Suprapubic skin (tissue), 4 donors: ENCODE results near the gene AJAP1. TPM values are rescaled to one million over a fixed set of nuclear protein-coding genes. Genes with fewer than 3 reads are reported as not detected.

Experiments used
- DNase-seq, 2 donors: peaks; one replicate each; pipeline ENCODE4 v3.0.0-alpha.2; 2019; ENCODE audit warnings: low spot score in 2 of 2
- H3K27ac ChIP-seq: fragments of 200-600 bp; sonication (generic); one replicate; pipeline ENCODE4 v1.5.1; 2019
- H3K27me3 ChIP-seq: fragments of 200-600 bp; sonication (generic); one replicate; pipeline ENCODE4 v1.5.1; 2019
- H3K36me3 ChIP-seq: fragments of 200-600 bp; sonication (generic); one replicate; pipeline ENCODE4 v1.5.1; 2019
- H3K4me1 ChIP-seq: fragments of 200-600 bp; sonication (generic); one replicate; pipeline ENCODE4 v1.5.1; 2019
- H3K4me3 ChIP-seq: fragments of 200-600 bp; sonication (generic); one replicate; pipeline ENCODE4 v1.5.1; 2019; ENCODE audit warnings: mild to moderate bottlenecking
- H3K9me3 ChIP-seq: fragments of 200-600 bp; sonication (generic); one replicate; pipeline ENCODE4 v1.5.1; 2019
- CTCF ChIP-seq, 2 donors: fragments of 200-600 bp in 1 of 2; fragments of 450-650 bp in 1 of 2; sonication (generic) in 1 of 2; IDR thresholded peaks; one replicate each; pipeline ENCODE4 v1.5.1; 2016 to 2019; ENCODE audit warnings: antibody characterized with exemption in 2 of 2, mild to moderate bottlenecking in 1 of 2, moderate library complexity in 1 of 2
- EP300 ChIP-seq: sonication (generic); formaldehyde crosslinking; IDR thresholded peaks from one replicate; pipeline ENCODE4 v1.6.1; 2017; ENCODE audit warnings: antibody characterized with exemption
- POLR2A ChIP-seq, 2 donors: fragments of 450-650 bp; IDR thresholded peaks; one replicate each; pipeline ENCODE4 v1.6.1; 2017; ENCODE audit warnings: antibody characterized with exemption in 2 of 2, mild to moderate bottlenecking in 2 of 2, moderate library complexity in 2 of 2
- POLR2AphosphoS5 ChIP-seq, 3 donors: sonication (generic); formaldehyde crosslinking; IDR thresholded peaks; one replicate each; pipeline ENCODE4 v1.6.1; 2017; ENCODE audit warnings: antibody characterized with exemption in 3 of 3
- WGBS: methylation state at CpG from one replicate; pipeline ENCODE4 v1.1.5; 2018; 5-methylcytosine and 5-hydroxymethylcytosine counted together
- total RNA-seq, 4 donors: library from RNA; depleted of rRNA; stranded (reverse); fragments of >200 nt; gene quantifications; one replicate each; pipeline ENCODE4 v1.1.0, GENCODE V29; 2016

AJAP1 gene
- total RNA-seq, 4 donors from 2014 or later, result 0.11 to 2.3 (median 0.80) TPM

GRCh38 chr1:4655674-4656532 lies 1.5 kb downstream of the AJAP1 start:
- Histone ChIP-seq H3K36me3 (no peaks in the 10 kb centered on the region), H3K27ac (no peak overlapping the region), H3K9me3 (no peaks in the 10 kb centered on the region), H3K4me3 (peak overlapping the region; percentile 53), H3K27me3 (peaks cover 92% of the 10 kb centered on the region), H3K4me1 (peaks cover 31% of the 10 kb centered on the region)
- DNase-seq, result no peak
- 0% methylated on average over 4 of the region's 78 CpGs for WGBS
- TF ChIP-seq CTCF (IDR thresholded peaks at IDR 0.05), result peak; percentile 21 to 60
- TF ChIP-seq POLR2AphosphoS5 (IDR thresholded peaks at IDR 0.05), result no peak

DNA sequence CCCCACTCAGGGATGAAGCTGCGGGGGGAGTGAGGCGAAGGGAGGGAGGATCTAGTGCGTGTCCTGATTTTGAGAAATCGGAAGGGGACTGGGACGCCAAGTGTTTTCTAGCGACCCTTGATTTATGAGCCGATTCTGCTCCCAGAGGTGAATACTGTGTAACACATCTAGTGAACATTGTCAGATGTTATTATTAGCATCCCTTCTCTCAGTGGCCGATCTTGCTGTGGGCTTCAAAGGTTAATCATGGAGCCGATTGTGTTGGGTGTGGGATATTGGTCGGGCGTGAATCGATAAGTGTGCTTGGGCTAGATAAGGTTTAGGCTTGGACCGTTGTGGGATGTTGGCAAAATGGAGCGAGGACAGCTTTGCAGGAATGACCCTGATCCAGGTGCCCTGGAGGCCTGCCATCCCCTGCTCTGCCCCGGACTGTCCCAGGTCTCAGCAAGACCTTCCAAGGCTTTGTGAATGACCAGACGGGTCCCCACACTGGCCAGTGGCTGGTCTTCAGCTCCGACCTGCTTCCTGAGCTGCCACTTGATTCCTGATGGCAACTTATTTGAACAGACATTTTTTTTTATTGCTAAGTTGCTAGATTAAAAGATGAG lies 2.2 kb downstream of the AJAP1 start:
- DNase-seq, result no peak

DNA sequence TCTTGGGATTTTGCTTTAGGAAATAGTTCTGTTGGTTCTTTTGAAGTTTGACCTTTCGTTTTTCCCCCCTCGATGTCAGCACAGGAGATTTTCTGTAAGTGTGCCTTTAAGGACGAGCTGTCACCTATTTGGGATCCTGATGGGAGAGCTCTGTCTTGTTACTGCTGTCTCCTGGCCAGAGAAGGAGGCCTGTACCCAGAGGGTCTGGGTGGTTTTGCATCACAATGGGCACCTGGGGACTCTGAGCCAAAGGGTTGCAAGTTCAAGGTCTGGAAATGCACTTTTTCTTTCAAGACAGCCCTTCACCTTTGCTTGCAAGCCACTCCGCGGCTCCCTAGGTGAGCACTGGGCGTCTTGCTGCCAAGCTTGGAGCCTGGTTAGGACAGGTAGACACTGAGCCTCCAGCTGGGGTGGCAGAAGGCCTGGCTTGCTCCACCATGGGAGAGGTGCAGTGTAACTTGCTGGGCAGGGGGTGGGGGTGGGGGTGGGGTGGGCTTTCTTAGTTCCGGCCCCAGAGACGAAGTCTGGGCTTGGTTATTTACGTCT lies 2.9 kb downstream of the AJAP1 start:
- H3K4me1 ChIP-seq, result peaks cover 31% of the 10 kb centered on the region
- H3K4me3 ChIP-seq, result no peak overlapping the region
- TF ChIP-seq EP300 (no peak), CTCF (IDR thresholded peaks at IDR 0.05) (no peak), POLR2A (IDR thresholded peaks at IDR 0.05) (no peak), POLR2AphosphoS5 (IDR thresholded peaks at IDR 0.05) (no peak)
- H3K9me3 ChIP-seq, result no peaks in the 10 kb centered on the region
- no peak for DNase-seq
- 58% methylated on average over 7 of the region's 9 CpGs for WGBS
- no peak overlapping the region for H3K27ac ChIP-seq
- no peaks in the 10 kb centered on the region for H3K36me3 ChIP-seq
- peaks cover 88% of the 10 kb centered on the region for H3K27me3 ChIP-seq

More for the DNA sequence above, 2.2 kb downstream of the AJAP1 start:
- Histone ChIP-seq H3K27me3 (peaks cover 94% of the 10 kb centered on the region), H3K36me3 (no peaks in the 10 kb centered on the region), H3K4me3 (no peak overlapping the region), H3K9me3 (no peaks in the 10 kb centered on the region), H3K4me1 (peaks cover 31% of the 10 kb centered on the region), H3K27ac (no peak overlapping the region)
- 29% methylated on average over 11 of the region's 17 CpGs for WGBS
- TF ChIP-seq CTCF (IDR thresholded peaks at IDR 0.05) (no peak), POLR2AphosphoS5 (IDR thresholded peaks at IDR 0.05) (no peak), POLR2A (IDR thresholded peaks at IDR 0.05) (no peak), EP300 (no peak)

DNA sequence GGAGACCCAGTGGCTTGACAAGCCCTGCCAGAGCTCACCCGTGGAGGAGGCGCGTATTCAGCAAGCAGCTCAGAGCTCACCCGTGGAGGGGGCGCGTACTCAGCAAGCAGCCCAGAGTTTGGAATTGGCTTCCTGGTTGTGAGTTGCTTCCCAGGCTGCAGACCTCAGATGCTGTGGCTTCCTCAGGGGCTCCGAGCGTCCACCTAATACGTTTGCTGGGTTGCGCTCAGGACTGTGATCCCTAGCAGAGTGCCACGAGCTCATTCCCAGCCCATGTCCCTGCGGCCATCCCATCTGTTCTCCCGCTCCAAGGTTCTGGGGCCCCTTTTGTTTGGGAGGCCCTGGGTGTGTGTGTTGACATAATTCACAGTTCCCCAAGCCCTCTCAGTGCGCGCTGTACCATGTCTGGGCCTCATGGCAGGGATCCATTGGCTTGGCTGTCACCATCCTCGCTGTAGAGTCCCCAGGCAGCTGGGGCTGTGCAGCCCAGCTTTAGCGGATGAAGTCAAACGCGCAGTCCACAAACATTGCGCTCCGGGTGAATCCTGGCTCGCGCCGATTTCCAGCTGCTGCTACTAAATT lies 3.6 kb downstream of the AJAP1 start:
- Histone ChIP-seq H3K4me3 (no peak overlapping the region), H3K9me3 (no peaks in the 10 kb centered on the region), H3K36me3 (no peaks in the 10 kb centered on the region), H3K27me3 (peaks cover 88% of the 10 kb centered on the region), H3K4me1 (peaks cover 29% of the 10 kb centered on the region), H3K27ac (no peak overlapping the region)
- TF ChIP-seq POLR2AphosphoS5 (IDR thresholded peaks at IDR 0.05) (no peak), POLR2A (IDR thresholded peaks at IDR 0.05) (no peak), CTCF (IDR thresholded peaks at IDR 0.05) (no peak)
- WGBS, result 51% methylated on average over 8 of the region's 24 CpGs
- DNase-seq, result no peak
